ENCODE data around the gene UBE2QL1.

- TF ChIP-seq CREB1 (CRISPR knock-in tag; IDR thresholded peaks at IDR 0.05) (no peak), JAZF1 (CRISPR knock-in tag; IDR thresholded peaks at IDR 0.05) (no peak), JUN (CRISPR knock-in tag; IDR thresholded peaks at IDR 0.05) (no peak)
- TF ChIP-seq, protein P1, sequence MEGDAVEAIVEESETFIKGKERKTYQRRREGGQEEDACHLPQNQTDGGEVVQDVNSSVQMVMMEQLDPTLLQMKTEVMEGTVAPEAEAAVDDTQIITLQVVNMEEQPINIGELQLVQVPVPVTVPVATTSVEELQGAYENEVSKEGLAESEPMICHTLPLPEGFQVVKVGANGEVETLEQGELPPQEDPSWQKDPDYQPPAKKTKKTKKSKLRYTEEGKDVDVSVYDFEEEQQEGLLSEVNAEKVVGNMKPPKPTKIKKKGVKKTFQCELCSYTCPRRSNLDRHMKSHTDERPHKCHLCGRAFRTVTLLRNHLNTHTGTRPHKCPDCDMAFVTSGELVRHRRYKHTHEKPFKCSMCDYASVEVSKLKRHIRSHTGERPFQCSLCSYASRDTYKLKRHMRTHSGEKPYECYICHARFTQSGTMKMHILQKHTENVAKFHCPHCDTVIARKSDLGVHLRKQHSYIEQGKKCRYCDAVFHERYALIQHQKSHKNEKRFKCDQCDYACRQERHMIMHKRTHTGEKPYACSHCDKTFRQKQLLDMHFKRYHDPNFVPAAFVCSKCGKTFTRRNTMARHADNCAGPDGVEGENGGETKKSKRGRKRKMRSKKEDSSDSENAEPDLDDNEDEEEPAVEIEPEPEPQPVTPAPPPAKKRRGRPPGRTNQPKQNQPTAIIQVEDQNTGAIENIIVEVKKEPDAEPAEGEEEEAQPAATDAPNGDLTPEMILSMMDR (IDR thresholded peaks at IDR 0.05) = no peak
- TF ChIP-seq, protein P2, sequence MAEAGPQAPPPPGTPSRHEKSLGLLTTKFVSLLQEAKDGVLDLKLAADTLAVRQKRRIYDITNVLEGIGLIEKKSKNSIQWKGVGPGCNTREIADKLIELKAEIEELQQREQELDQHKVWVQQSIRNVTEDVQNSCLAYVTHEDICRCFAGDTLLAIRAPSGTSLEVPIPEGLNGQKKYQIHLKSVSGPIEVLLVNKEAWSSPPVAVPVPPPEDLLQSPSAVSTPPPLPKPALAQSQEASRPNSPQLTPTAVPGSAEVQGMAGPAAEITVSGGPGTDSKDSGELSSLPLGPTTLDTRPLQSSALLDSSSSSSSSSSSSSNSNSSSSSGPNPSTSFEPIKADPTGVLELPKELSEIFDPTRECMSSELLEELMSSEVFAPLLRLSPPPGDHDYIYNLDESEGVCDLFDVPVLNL (CRISPR knock-in tag; IDR thresholded peaks at IDR 0.05; ENCODE audit: borderline replicate concordance, low read depth) = no peak
- TF ChIP-seq, protein P3, sequence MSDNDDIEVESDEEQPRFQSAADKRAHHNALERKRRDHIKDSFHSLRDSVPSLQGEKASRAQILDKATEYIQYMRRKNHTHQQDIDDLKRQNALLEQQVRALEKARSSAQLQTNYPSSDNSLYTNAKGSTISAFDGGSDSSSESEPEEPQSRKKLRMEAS (CRISPR knock-in tag; IDR thresholded peaks at IDR 0.05) = no peak
Measured at GRCh38 chr5:6497262-6497661, 48.6 kb downstream of the UBE2QL1 start.

Measured in WTC11 (cell line).